ENCODE data around the gene IRS2. TPM values are rescaled to one million over a fixed set of nuclear protein-coding genes. Genes with fewer than 3 reads are reported as not detected.

The IRS2 gene
- total RNA-seq, 2 experiments from 2014 or later: 0.63 to 2.7 TPM

GRCh38 chr13:109755997-109756396 lies 30.4 kb downstream of the IRS2 start:
- Histone ChIP-seq H3K79me2 (ENCODE audit: insufficient read depth, low read depth, low read length) (no peaks in the 10 kb centered on the region), H3K4me2 (ENCODE audit: low read length) (no peak overlapping the region), H3K4me3 (ENCODE audit: low read depth, low read length, poor library complexity, severe bottlenecking) (no peak overlapping the region), H3K4me1 (ENCODE audit: insufficient read depth, low read length, poor library complexity, severe bottlenecking) (no peaks in the 10 kb centered on the region), H3K9me2 (ENCODE audit: insufficient read depth, low read length) (no peaks in the 10 kb centered on the region), H3K27ac (ENCODE audit: low read depth, low read length, poor library complexity, severe bottlenecking) (no peak overlapping the region), H3K36me3 (ENCODE audit: insufficient read depth, low read length) (no peaks in the 10 kb centered on the region), H4K20me1 (ENCODE audit: insufficient read depth, low read length) (no peaks in the 10 kb centered on the region), H3K9me3 (ENCODE audit: low read length) (no peaks in the 10 kb centered on the region), H2AFZ (ENCODE audit: low read length) (no peak overlapping the region)
- no TSS peak for BruUV-seq (replicated peaks)
- CTCF ChIA-PET (ENCODE audit: unreplicated experiment): interaction anchor here (0.6 kb wide), 1 partner anchor 593 kb away, joined by 3 read pairs; no protein-coding TSS in a partner anchor
- POLR2A ChIA-PET: no interaction called here
- TF ChIP-seq EZH2phosphoT487 (IDR thresholded peaks at IDR 0.05; ENCODE audit: borderline replicate concordance, low read depth, low read length) (no peak), CTCF (conservative IDR thresholded peaks at IDR 0.05; ENCODE audit: low read length) (no peak)
- intact Hi-C loops (cut with micrococcal nuclease; ENCODE audit: unreplicated experiment): no loop called here
- no peak for DNase-seq (ENCODE audit: low spot score)

GRCh38 chr13:109755551-109755950 lies 30.8 kb downstream of the IRS2 start:
- Histone ChIP-seq H4K20me1 (ENCODE audit: insufficient read depth, low read length) (no peaks in the 10 kb centered on the region), H3K9me3 (ENCODE audit: low read length) (no peaks in the 10 kb centered on the region), H3K4me3 (ENCODE audit: low read depth, low read length, poor library complexity, severe bottlenecking) (no peak overlapping the region), H2AFZ (ENCODE audit: low read length) (no peak overlapping the region), H3K4me2 (ENCODE audit: low read length) (no peak overlapping the region), H3K9me2 (ENCODE audit: insufficient read depth, low read length) (no peaks in the 10 kb centered on the region), H3K79me2 (ENCODE audit: insufficient read depth, low read depth, low read length) (no peaks in the 10 kb centered on the region), H3K27ac (ENCODE audit: low read depth, low read length, poor library complexity, severe bottlenecking) (no peak overlapping the region), H3K36me3 (ENCODE audit: insufficient read depth, low read length) (no peaks in the 10 kb centered on the region), H3K4me1 (ENCODE audit: insufficient read depth, low read length, poor library complexity, severe bottlenecking) (no peaks in the 10 kb centered on the region)
- no peak for TF ChIP-seq CTCF (conservative IDR thresholded peaks at IDR 0.05; ENCODE audit: low read length)
- no peak for DNase-seq (ENCODE audit: low spot score)
- CTCF ChIA-PET (ENCODE audit: unreplicated experiment): interaction anchor here (0.6 kb wide), 1 partner anchor 593 kb away, joined by 3 read pairs; no protein-coding TSS in a partner anchor
- no TSS peak for BruUV-seq (replicated peaks)
- intact Hi-C loops (cut with micrococcal nuclease; ENCODE audit: unreplicated experiment): no loop called here
- POLR2A ChIA-PET: interaction anchor here (0.7 kb wide), 1 partner anchor 1416 kb away, joined by 3 read pairs; no protein-coding TSS in a partner anchor

- no peaks in the 10 kb centered on the region for H3K36me3 ChIP-seq (ENCODE audit: insufficient read depth, low read length)
- no peak for DNase-seq (ENCODE audit: low spot score)
- no peaks in the 10 kb centered on the region for H3K79me2 ChIP-seq (ENCODE audit: insufficient read depth, low read depth, low read length)
- no peaks in the 10 kb centered on the region for H3K4me1 ChIP-seq (ENCODE audit: insufficient read depth, low read length, poor library complexity, severe bottlenecking)
- POLR2A ChIA-PET: no interaction called here
- no peak overlapping the region for H3K4me3 ChIP-seq (ENCODE audit: low read depth, low read length, poor library complexity, severe bottlenecking)
- H3K27ac ChIP-seq (ENCODE audit: low read depth, low read length, poor library complexity, severe bottlenecking): no peak overlapping the region
- H3K9me2 ChIP-seq (ENCODE audit: insufficient read depth, low read length): no peaks in the 10 kb centered on the region
- TF ChIP-seq CTCF (conservative IDR thresholded peaks at IDR 0.05; ENCODE audit: low read length) (no peak), EZH2phosphoT487 (IDR thresholded peaks at IDR 0.05; ENCODE audit: borderline replicate concordance, low read depth, low read length) (no peak)
- no peak overlapping the region for H2AFZ ChIP-seq (ENCODE audit: low read length)
- H4K20me1 ChIP-seq (ENCODE audit: insufficient read depth, low read length): no peaks in the 10 kb centered on the region
- H3K4me2 ChIP-seq (ENCODE audit: low read length): no peak overlapping the region
- intact Hi-C loops (cut with micrococcal nuclease; ENCODE audit: unreplicated experiment): no loop called here
- CTCF ChIA-PET (ENCODE audit: unreplicated experiment): no interaction called here
- no TSS peak for BruUV-seq (replicated peaks)
- no peaks in the 10 kb centered on the region for H3K9me3 ChIP-seq (ENCODE audit: low read length)
Measured at GRCh38 chr13:109751477-109751876, 34.9 kb downstream of the IRS2 start.

Data from OCI-LY7 (cell line).